NCI-H1092 (cell line): ENCODE data around the gene PCBP3.
A peak's percentile ranks its signal among the peaks of the same experiment; 100 is the strongest.

Source experiments
- DNase-seq: peaks from one replicate; lab custom pipeline; 2025; lab: John Stamatoyannopoulos, UW

The PCBP3 gene

GRCh38 chr21:45982758-45983648 lies 339.5 kb downstream of the PCBP3 start:
- DNase-seq = no peak

- no peak for DNase-seq
Measured at GRCh38 chr21:45983649-45983965, 340.1 kb downstream of the PCBP3 start.

- peak; percentile 51 for DNase-seq
Measured at GRCh38 chr21:45983981-45984551, 340.5 kb downstream of the PCBP3 start.

GRCh38 chr21:45984584-45985095 lies 341.1 kb downstream of the PCBP3 start:
- no peak for DNase-seq

- DNase-seq = no peak
Measured at GRCh38 chr21:45985471-45986315, 342.2 kb downstream of the PCBP3 start.

- DNase-seq = no peak
Measured at GRCh38 chr21:45986316-45987051, 343.0 kb downstream of the PCBP3 start.

GRCh38 chr21:45987121-45987711 lies 343.7 kb downstream of the PCBP3 start:
- no peak for DNase-seq

GRCh38 chr21:45988366-45989347 lies 345.1 kb downstream of the PCBP3 start:
- no peak for DNase-seq

GRCh38 chr21:45989355-45990048 lies 346.0 kb downstream of the PCBP3 start:
- DNase-seq = no peak

- DNase-seq = no peak
Measured at GRCh38 chr21:45990049-45990711, 346.7 kb downstream of the PCBP3 start.

GRCh38 chr21:45990741-45991605 lies 347.4 kb downstream of the PCBP3 start:
- no peak for DNase-seq

- no peak for DNase-seq
Measured at GRCh38 chr21:45991606-45992300, 348.2 kb downstream of the PCBP3 start.
